ENCODE measurements around the gene CDH23.

Gene CDH23

DNA sequence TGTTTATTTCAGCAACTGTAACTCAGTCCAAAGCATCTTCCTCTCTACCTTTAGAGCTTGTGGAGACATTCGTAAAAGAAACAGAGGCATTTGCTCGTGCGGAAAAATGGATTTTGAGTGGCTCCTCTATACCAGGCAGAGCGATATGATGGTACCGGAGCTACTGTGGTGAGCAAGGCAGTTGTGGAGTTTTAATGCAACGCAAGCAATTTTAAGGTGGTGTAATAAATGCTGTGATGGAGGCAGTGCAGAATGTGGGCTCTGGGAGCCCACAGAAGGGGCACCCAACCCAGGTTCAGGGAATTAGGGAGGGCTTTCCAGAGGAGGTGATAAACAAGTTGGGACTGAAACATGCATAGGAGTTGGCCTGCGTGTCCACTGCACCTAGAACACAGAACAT is 149.5 kb downstream of the CDH23 start:
- H3K27me3 Mint-ChIP-seq (ENCODE audit: low read depth, poor library complexity), result peaks cover 22% of the 10 kb centered on the region
- no peak overlapping the region for H3K4me3 Mint-ChIP-seq
- no peaks in the 10 kb centered on the region for H3K36me3 Mint-ChIP-seq (ENCODE audit: low read depth)
- DNase-seq, result no peak
- H3K4me1 Mint-ChIP-seq, result peaks cover 14% of the 10 kb centered on the region
- no peaks in the 10 kb centered on the region for H3K9me3 Mint-ChIP-seq
- no peak overlapping the region for H3K27ac Mint-ChIP-seq
- TF ChIP-seq, protein P1, sequence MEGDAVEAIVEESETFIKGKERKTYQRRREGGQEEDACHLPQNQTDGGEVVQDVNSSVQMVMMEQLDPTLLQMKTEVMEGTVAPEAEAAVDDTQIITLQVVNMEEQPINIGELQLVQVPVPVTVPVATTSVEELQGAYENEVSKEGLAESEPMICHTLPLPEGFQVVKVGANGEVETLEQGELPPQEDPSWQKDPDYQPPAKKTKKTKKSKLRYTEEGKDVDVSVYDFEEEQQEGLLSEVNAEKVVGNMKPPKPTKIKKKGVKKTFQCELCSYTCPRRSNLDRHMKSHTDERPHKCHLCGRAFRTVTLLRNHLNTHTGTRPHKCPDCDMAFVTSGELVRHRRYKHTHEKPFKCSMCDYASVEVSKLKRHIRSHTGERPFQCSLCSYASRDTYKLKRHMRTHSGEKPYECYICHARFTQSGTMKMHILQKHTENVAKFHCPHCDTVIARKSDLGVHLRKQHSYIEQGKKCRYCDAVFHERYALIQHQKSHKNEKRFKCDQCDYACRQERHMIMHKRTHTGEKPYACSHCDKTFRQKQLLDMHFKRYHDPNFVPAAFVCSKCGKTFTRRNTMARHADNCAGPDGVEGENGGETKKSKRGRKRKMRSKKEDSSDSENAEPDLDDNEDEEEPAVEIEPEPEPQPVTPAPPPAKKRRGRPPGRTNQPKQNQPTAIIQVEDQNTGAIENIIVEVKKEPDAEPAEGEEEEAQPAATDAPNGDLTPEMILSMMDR (IDR thresholded peaks at IDR 0.05), result no peak

DNA sequence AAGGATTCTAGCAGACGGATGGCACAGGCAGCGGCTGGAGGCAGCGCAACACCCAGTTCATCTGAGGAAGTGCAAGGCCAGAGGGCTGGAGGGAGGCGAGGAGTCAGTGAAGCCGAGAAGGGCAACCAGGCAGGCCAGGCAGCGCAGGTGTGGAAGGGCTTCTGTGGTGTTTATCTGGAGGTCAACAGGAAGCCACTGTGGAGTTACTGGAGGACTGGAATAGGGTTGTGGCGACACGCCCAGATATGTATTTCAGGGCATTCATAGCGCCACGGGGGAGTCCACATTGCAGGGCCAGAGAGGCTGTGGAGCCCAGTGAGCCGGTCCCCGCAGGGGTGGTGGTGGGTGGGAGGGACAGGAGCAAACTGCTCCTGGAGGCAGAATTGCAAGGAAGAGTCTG is 150.6 kb downstream of the CDH23 start:
- no peak overlapping the region for H3K4me3 Mint-ChIP-seq
- no peaks in the 10 kb centered on the region for H3K9me3 Mint-ChIP-seq
- H3K27me3 Mint-ChIP-seq (ENCODE audit: low read depth, poor library complexity), result peaks cover 25% of the 10 kb centered on the region
- DNase-seq, result no peak
- no peaks in the 10 kb centered on the region for H3K36me3 Mint-ChIP-seq (ENCODE audit: low read depth)
- TF ChIP-seq, protein P1 (IDR thresholded peaks at IDR 0.05), result no peak
- H3K27ac Mint-ChIP-seq, result no peak overlapping the region
- H3K4me1 Mint-ChIP-seq, result peaks cover 14% of the 10 kb centered on the region

DNA sequence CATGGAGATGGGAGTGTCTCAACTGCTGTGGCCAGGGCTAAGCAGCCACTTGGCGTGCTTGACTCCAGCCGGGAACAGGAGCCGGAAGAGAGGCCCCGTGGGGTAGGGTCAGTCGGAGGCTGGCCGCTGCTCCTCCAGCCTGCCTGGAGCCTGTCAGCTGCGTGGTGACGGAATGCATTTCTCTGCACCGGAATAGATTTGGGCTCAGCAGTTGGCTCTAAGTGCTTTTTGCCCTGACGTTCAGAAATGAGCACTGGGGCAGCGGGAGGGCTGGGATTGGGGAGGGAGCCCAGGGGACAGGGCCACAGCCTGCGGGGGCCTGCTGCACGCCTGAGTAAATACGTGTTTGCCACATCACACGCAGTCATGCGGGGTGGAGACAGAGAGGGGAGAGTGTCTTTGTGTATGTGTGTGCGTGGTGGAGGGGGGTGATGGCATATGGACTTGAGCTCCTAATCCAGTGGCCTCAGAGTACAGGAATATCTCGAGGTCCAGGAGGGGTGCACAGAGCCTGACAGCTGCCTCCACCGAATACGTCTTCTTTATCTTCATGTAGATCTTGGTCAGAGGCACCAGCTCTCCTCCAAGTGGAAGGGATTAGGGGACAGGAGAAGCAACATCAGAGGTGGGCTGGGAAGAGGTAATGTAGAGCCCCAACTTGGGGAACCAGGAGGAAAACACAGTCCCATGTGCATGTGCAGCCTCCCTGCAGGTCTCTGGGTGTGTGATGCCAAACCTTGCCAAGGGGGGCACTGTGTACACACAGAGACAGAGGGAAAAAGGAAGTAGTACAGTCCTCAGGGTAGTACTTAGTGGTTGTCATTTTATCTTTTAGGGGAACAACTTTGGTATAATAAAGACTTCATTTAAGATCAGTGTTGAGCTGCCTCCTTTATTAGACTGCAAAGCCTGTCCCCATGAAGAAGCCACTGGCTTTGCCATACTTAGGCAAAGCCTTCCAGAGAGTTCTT is 151.4 kb downstream of the CDH23 start:
- DNase-seq, result peak; percentile 52
- Mint-ChIP-seq H3K9me3 (no peaks in the 10 kb centered on the region), H3K27ac (no peak overlapping the region), H3K36me3 (ENCODE audit: low read depth) (no peaks in the 10 kb centered on the region), H3K4me3 (no peak overlapping the region), H3K4me1 (peaks cover 15% of the 10 kb centered on the region), H3K27me3 (ENCODE audit: low read depth, poor library complexity) (peaks cover 24% of the 10 kb centered on the region)
- TF ChIP-seq, protein P1 (IDR thresholded peaks at IDR 0.05), result peak; percentile 39

DNA sequence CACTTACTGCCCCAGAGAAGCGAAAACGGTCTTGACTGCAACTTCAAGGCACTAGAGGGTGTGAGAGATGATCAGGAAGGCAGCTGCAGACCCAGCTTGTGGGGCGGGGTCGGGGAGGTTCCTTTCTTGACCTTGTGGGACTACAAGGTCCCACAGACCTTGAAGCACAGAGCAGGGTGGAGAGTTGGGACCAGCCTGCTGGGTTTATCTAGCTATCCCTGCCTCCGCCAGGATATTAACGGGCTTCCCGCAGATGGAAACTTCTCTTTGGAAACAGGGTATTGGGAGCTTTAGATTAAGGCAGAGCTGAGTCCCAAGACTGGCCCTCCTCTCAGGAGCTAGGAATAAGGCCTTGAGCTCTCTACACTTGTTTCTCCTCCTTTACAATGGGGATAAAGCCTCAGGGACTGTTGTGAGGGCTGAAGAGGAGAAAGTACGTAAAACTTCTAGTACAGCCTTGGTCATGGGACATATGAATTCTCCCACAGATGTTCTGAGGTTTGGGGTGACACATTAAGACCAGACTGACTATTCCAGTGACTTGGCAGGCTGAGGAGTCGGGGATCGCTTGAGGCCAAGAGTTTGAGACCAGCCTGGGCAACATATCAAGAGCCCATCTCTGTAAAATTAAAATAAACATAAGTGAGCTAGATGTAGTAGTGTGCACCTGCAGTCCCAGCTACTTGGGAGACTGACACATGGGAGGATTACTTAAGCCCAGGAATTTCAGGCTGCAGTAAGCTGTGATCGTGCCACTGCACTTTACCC is 153.2 kb downstream of the CDH23 start:
- peaks cover 34% of the 10 kb centered on the region for H3K27me3 Mint-ChIP-seq (ENCODE audit: low read depth, poor library complexity)
- TF ChIP-seq, protein P1 (IDR thresholded peaks at IDR 0.05), result no peak
- H3K9me3 Mint-ChIP-seq, result no peaks in the 10 kb centered on the region
- peaks cover 25% of the 10 kb centered on the region for H3K4me1 Mint-ChIP-seq
- H3K36me3 Mint-ChIP-seq (ENCODE audit: low read depth), result no peaks in the 10 kb centered on the region
- no peak overlapping the region for H3K4me3 Mint-ChIP-seq
- DNase-seq, result no peak
- H3K27ac Mint-ChIP-seq, result no peak overlapping the region

DNA sequence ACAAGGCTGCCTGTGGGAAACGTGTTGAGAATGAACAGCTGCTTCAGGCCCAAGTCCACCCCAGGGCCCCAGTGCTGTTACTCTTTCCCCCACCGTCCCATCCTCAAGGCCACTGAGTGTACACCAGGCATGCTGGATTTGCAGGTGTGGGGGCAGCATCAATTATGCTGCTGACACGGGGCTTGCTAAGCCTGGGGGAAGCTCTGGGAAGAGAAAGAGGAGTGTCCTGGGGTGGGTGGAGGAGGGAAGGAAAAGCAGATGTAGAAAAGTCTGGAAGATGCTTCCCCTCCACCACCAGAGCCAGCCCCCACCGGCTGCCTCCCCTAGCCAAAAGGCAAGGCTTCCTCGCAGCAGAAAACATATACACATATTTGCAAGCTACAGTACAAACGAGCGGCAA is 153.9 kb downstream of the CDH23 start:
- Mint-ChIP-seq H3K4me1 (peaks cover 25% of the 10 kb centered on the region), H3K9me3 (no peaks in the 10 kb centered on the region), H3K4me3 (no peak overlapping the region), H3K36me3 (ENCODE audit: low read depth) (no peaks in the 10 kb centered on the region), H3K27me3 (ENCODE audit: low read depth, poor library complexity) (peaks cover 41% of the 10 kb centered on the region), H3K27ac (no peak overlapping the region)
- DNase-seq, result no peak
- TF ChIP-seq, protein P1 (IDR thresholded peaks at IDR 0.05), result no peak
